Prostate gland (tissue), 2 donors: Measurements from ENCODE around the gene OR2Z1. TPM values are rescaled to one million over a fixed set of nuclear protein-coding genes. Genes with fewer than 3 reads are reported as not detected.

ENCODE experiments used
- DNase-seq: peaks from one replicate; pipeline ENCODE4 v3.0.0-alpha.2; 2019; ENCODE audit warnings: low spot score
- H3K27ac ChIP-seq, 2 donors: fragments of 200-600 bp; sonication (generic); 2 replicates each; pipeline ENCODE4 v1.5.1; 2017 to 2019
- H3K27me3 ChIP-seq: fragments of 200-600 bp; sonication (generic); replicated peaks from 2 replicates; pipeline ENCODE4 v1.5.1; 2019; ENCODE audit not compliant: insufficient read depth
- H3K36me3 ChIP-seq, 2 donors: fragments of 200-600 bp; sonication (generic); 1 replicate in 1 of 2; 2 replicates in 1 of 2; pipeline versions ENCODE4 v1.5.1 to v1.8.1; 2017 to 2019
- H3K4me1 ChIP-seq: fragments of 200-600 bp; sonication (generic); replicated peaks from 2 replicates; pipeline ENCODE4 v1.5.1; 2019
- H3K4me3 ChIP-seq, 2 donors: fragments of 200-600 bp; sonication (generic); 2 replicates each; pipeline ENCODE4 v1.5.1; 2017 to 2019
- H3K9me3 ChIP-seq: fragments of 200-600 bp; sonication (generic); 2 replicates; pipeline ENCODE4 v1.5.1; 2017
- POLR2A ChIP-seq: fragments of 450-650 bp; IDR thresholded peaks from one replicate; pipeline ENCODE4 v1.6.1; 2016; ENCODE audit warnings: antibody characterized with exemption, mild to moderate bottlenecking
- POLR2AphosphoS5 ChIP-seq: sonication (generic); formaldehyde crosslinking; IDR thresholded peaks from one replicate; pipeline ENCODE4 v1.6.1; 2017; ENCODE audit warnings: antibody characterized with exemption
- WGBS: methylation state at CpG from one replicate; pipeline ENCODE4 v1.1.5; 2018; 5-methylcytosine and 5-hydroxymethylcytosine counted together
- intact Hi-C: fragments of 100-400 bp; cut with DNase I; formaldehyde crosslinking; loops from one replicate; pipeline ENCODE4 v1.14.2; 2022
- total RNA-seq, 2 donors: library from RNA; depleted of rRNA; stranded (reverse); fragments of >200 nt; gene quantifications; one replicate each; pipeline ENCODE4 v1.1.0, GENCODE V29; 2016
- TF ChIP-seq, protein P1 (sequence below), 4 experiments: fragments of 200-600 bp in 2 of 4; fragments of 450-650 bp in 2 of 4; sonication (generic) in 2 of 4; IDR thresholded peaks; 1 replicate in 3 of 4; 2 replicates in 1 of 4; pipeline ENCODE4 v1.5.1; 2016 to 2019; ENCODE audit warnings: antibody characterized with exemption in 4 of 4, mild to moderate bottlenecking in 2 of 4, moderate library complexity in 2 of 4

OR2Z1 gene
- total RNA-seq, 2 donors from 2014 or later: not detected

- Histone ChIP-seq H3K27ac (no peak overlapping the region), H3K4me3 (no peak overlapping the region), H3K36me3 (no peaks in the 10 kb centered on the region), H3K27me3 (no peaks in the 10 kb centered on the region), H3K9me3 (no peaks in the 10 kb centered on the region), H3K4me1 (no peaks in the 10 kb centered on the region)
- no peak for DNase-seq
- TF ChIP-seq POLR2A: no peak
- TF ChIP-seq, protein P1, sequence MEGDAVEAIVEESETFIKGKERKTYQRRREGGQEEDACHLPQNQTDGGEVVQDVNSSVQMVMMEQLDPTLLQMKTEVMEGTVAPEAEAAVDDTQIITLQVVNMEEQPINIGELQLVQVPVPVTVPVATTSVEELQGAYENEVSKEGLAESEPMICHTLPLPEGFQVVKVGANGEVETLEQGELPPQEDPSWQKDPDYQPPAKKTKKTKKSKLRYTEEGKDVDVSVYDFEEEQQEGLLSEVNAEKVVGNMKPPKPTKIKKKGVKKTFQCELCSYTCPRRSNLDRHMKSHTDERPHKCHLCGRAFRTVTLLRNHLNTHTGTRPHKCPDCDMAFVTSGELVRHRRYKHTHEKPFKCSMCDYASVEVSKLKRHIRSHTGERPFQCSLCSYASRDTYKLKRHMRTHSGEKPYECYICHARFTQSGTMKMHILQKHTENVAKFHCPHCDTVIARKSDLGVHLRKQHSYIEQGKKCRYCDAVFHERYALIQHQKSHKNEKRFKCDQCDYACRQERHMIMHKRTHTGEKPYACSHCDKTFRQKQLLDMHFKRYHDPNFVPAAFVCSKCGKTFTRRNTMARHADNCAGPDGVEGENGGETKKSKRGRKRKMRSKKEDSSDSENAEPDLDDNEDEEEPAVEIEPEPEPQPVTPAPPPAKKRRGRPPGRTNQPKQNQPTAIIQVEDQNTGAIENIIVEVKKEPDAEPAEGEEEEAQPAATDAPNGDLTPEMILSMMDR (IDR thresholded peaks at IDR 0.05): no peak
- no peak for TF ChIP-seq POLR2AphosphoS5
- intact Hi-C loops: no loop called here
- 66% methylated on average over 5 of the region's 5 CpGs for WGBS
Observed at GRCh38 chr19:8686549-8686948, 34.9 kb upstream of the OR2Z1 start.

DNA sequence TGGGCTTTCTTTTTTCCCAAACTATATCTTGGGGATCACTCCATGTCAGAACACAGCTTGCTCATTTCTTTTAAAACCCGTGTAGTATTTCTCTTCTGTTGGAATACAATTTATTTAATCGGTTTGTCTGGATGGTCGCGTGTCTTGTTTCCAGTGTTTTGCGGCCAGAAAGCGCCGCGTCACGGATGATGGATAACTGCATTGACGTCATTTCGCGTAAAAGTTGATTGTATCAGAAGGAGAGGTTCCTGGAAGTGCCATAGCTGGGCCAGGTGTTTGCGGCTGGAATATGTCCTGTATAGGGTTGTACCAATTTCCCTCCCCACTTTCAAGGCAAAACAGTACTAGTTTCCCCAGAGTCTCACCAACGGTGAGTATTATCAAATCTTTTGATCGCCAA, 32.5 kb upstream of the OR2Z1 start:
- Histone ChIP-seq H3K36me3 (no peaks in the 10 kb centered on the region), H3K27ac (no peak overlapping the region), H3K9me3 (no peaks in the 10 kb centered on the region), H3K27me3 (no peaks in the 10 kb centered on the region), H3K4me1 (no peaks in the 10 kb centered on the region), H3K4me3 (no peak overlapping the region)
- no peak for DNase-seq
- TF ChIP-seq POLR2AphosphoS5 (no peak), POLR2A (no peak)
- TF ChIP-seq, protein P1 (IDR thresholded peaks at IDR 0.05): no peak
- 83% methylated on average over 15 of the region's 15 CpGs for WGBS
- intact Hi-C loops: no loop called here

DNA sequence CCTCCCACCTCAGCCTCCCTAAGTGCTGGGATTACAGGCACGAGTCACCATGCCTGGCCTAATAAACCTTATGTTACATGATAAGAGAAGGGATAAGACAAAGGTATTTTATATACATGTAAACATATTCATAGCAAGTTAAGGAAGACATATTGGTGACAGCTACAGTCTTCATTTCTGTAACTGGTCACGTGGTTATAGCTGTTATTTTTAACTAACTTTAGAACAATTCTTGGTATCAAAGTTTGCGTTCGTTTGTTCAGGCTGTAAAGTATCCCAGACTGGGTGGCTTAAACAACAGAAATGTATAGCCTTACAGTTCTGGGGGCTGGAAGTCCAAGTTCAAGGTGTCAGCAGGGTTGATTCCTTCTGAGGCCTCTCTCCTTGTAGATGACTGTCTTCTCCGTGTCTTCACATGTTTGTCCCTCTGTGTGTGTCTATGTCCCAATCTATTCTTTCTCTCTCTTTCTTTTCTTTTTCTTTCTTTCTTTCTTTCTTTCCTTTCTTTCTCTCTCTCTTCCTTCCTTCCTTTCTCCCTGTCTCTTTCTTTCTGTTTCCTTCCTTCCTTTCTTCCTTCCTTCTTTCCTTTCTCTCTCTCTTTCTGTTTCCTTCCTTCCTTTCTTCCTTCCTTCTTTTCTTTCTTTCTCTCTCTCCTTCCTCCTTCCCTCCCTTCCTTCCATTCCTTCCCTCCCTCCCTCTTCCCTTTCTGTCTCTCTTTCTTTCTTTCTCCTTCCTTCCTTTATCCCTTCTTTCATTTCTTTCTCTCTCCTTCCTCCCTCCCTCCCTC, 30.5 kb upstream of the OR2Z1 start:
- WGBS: 49% methylated on average over 5 of the region's 5 CpGs
- TF ChIP-seq POLR2AphosphoS5 (no peak), POLR2A (no peak)
- TF ChIP-seq, protein P1 (IDR thresholded peaks at IDR 0.05): no peak
- Histone ChIP-seq H3K4me1 (no peaks in the 10 kb centered on the region), H3K9me3 (no peaks in the 10 kb centered on the region), H3K4me3 (no peak overlapping the region), H3K36me3 (no peaks in the 10 kb centered on the region), H3K27me3 (no peaks in the 10 kb centered on the region), H3K27ac (no peak overlapping the region)
- DNase-seq: no peak
- intact Hi-C loops: no loop called here

DNA sequence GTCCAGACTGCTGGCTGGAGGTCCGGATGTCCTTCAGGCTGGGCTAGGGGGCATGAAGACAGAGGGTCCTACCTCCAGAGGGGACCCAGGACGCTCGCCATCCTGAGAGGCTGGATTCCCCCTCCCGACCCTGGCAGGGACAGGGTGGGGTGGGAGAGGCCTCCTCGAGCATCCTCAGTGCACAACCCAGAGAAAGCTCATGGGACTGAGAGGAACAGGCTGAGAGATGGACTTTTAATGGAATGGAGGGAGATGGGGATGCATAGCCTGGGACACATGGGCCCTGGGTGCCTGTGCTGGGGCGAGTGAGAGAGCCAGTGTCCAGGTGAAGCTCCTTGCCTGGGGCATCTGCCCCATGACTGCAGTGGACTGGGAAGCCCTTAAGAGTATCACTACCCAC, 25.9 kb upstream of the OR2Z1 start:
- H3K36me3 ChIP-seq: no peaks in the 10 kb centered on the region

More for the DNA sequence above, 25.9 kb upstream of the OR2Z1 start:
- Histone ChIP-seq H3K4me3 (no peak overlapping the region), H3K4me1 (no peaks in the 10 kb centered on the region), H3K9me3 (no peaks in the 10 kb centered on the region), H3K27ac (no peak overlapping the region), H3K27me3 (peaks cover 5% of the 10 kb centered on the region)
- no peak for DNase-seq
- intact Hi-C loops: no loop called here
- 66% methylated on average over 6 of the region's 6 CpGs for WGBS
- no peak for TF ChIP-seq POLR2A
- no peak for TF ChIP-seq POLR2AphosphoS5
- TF ChIP-seq, protein P1 (IDR thresholded peaks at IDR 0.05): no peak
